CD4-positive, alpha-beta memory T cell (primary cell): ENCODE data around the gene CRIP2. TPM values are rescaled to one million over a fixed set of nuclear protein-coding genes. Genes with fewer than 3 reads are reported as not detected.

Experiments used
- CTCF ChIA-PET: fragments of 350-600 bp; sonication (Branson Sonifier 250); formaldehyde crosslinking; loops from one replicate; lab custom pipeline; 2021; ENCODE audit warnings: inconsistent platforms; ENCODE audit not compliant: partially characterized antibody; lab: Charles Lee
- POLR2A ChIA-PET: fragments of 350-600 bp; sonication (Branson Sonifier 250); formaldehyde crosslinking; loops from one replicate; lab custom pipeline; 2021; ENCODE audit not compliant: partially characterized antibody; lab: Charles Lee
- DNase-seq, 5 donors: peaks; one replicate each; pipeline versions ENCODE4 v3.0.0 to v3.0.0-alpha.2; 2020 to 2022; ENCODE audit warnings: mixed read lengths in 1 of 5
- H3K27ac ChIP-seq: one replicate; pipeline ENCODE4 v1.7.0; 2013; ENCODE audit warnings: low read depth, low read length
- H3K27me3 ChIP-seq: 2 replicates; pipeline ENCODE4 v1.7.0; 2013; ENCODE audit warnings: mild to moderate bottlenecking, low read length, moderate library complexity; ENCODE audit not compliant: insufficient read depth
- H3K36me3 ChIP-seq: 2 replicates; pipeline ENCODE4 v1.7.0; 2013; ENCODE audit warnings: mild to moderate bottlenecking, low read length, moderate library complexity; ENCODE audit not compliant: insufficient read depth
- H3K4me1 ChIP-seq: 2 replicates; pipeline ENCODE4 v1.7.0; 2013; ENCODE audit warnings: mild to moderate bottlenecking, low read length, moderate library complexity; ENCODE audit not compliant: insufficient read depth
- H3K4me3 ChIP-seq, 2 donors: one replicate each; pipeline ENCODE4 v1.7.0; 2013; ENCODE audit warnings: low read length in 2 of 2, mild to moderate bottlenecking in 1 of 2
- H3K9me3 ChIP-seq, 2 donors: one replicate each; pipeline ENCODE4 v1.7.0; 2013; ENCODE audit warnings: low read length in 2 of 2, control low read depth in 1 of 2; ENCODE audit not compliant: control insufficient read depth in 1 of 2
- H3K27ac Mint-ChIP-seq, 7 donors: one replicate each; pipeline ENCODE4 v1.8.0; 2020 to 2021; ENCODE audit warnings: mixed read lengths in 7 of 7, mild to moderate bottlenecking in 6 of 7, inconsistent platforms in 3 of 7, moderate library complexity in 3 of 7
- H3K27me3 Mint-ChIP-seq, 2 donors: one replicate each; pipeline ENCODE4 v1.8.0; 2020 to 2021; ENCODE audit warnings: mixed read lengths in 2 of 2
- H3K36me3 Mint-ChIP-seq, 2 donors: one replicate each; pipeline ENCODE4 v1.8.0; 2020 to 2021; ENCODE audit warnings: mixed read lengths in 2 of 2, inconsistent platforms in 1 of 2, mild to moderate bottlenecking in 1 of 2
- H3K4me1 Mint-ChIP-seq, 4 donors: one replicate each; pipeline ENCODE4 v1.8.0; 2020 to 2021; ENCODE audit warnings: mixed read lengths in 4 of 4, mild to moderate bottlenecking in 1 of 4
- H3K4me3 Mint-ChIP-seq, 8 donors: one replicate each; pipeline ENCODE4 v1.8.0; 2020 to 2021; ENCODE audit warnings: mixed read lengths in 8 of 8, mild to moderate bottlenecking in 7 of 8, moderate library complexity in 6 of 8, inconsistent platforms in 3 of 8
- H3K9me3 Mint-ChIP-seq, 8 donors: one replicate each; pipeline ENCODE4 v1.8.0; 2020 to 2021; ENCODE audit warnings: mixed read lengths in 8 of 8, mild to moderate bottlenecking in 5 of 8, inconsistent platforms in 3 of 8, moderate library complexity in 1 of 8
- intact Hi-C: fragments of 100-400 bp; cut with micrococcal nuclease; formaldehyde crosslinking; loops from one replicate; pipeline ENCODE4 v1.15.1; 2023
- polyA plus RNA-seq, 2 donors: library from polyadenylated mRNA; unstranded; fragments of 300-500 nt; fragmentation: Illumina TruSeq; gene quantifications; one replicate each; pipeline ENCODE4 v1.2.3, GENCODE V29; 2021
- total RNA-seq, 2 experiments: library from RNA; stranded (reverse); gene quantifications; one replicate each; pipeline ENCODE4 v1.2.3, GENCODE V29; 2021

Gene CRIP2
- total and polyA plus RNA-seq, 4 experiments from 2014 or later = 12.1 to 256 (median 48.8) TPM

GRCh38 chr14:105495101-105495989 is 20.7 kb downstream of the CRIP2 start:
- Mint-ChIP-seq H3K36me3 (peaks cover 0 to 8% of the 10 kb centered on the region in 2 donors), H3K27me3 (no peaks in the 10 kb centered on the region), H3K27ac (peak overlapping the region in 1 of 7 donors; percentile 40), H3K4me3 (no peak overlapping the region), H3K4me1 (peaks cover 2 to 14% (median 5%) of the 10 kb centered on the region in 4 donors), H3K9me3 (peaks cover 0 to 5% (median 0%) of the 10 kb centered on the region in 8 donors)
- Histone ChIP-seq H3K4me3 (no peak overlapping the region), H3K27ac (no peak overlapping the region), H3K4me1 (peaks cover 9% of the 10 kb centered on the region), H3K9me3 (no peaks in the 10 kb centered on the region), H3K36me3 (no peaks in the 10 kb centered on the region), H3K27me3 (no peaks in the 10 kb centered on the region)
- CTCF ChIA-PET = no interaction called here
- POLR2A ChIA-PET = no interaction called here
- intact Hi-C loops = no loop called here
- no peak for DNase-seq

- Mint-ChIP-seq H3K27me3 (no peaks in the 10 kb centered on the region), H3K27ac (no peak overlapping the region), H3K36me3 (peaks cover 0 to 4% of the 10 kb centered on the region in 2 donors), H3K4me1 (peaks cover 2 to 7% (median 5%) of the 10 kb centered on the region in 4 donors), H3K9me3 (peaks cover 0 to 5% (median 0%) of the 10 kb centered on the region in 8 donors), H3K4me3 (no peak overlapping the region)
- DNase-seq = no peak
- Histone ChIP-seq H3K36me3 (no peaks in the 10 kb centered on the region), H3K27me3 (no peaks in the 10 kb centered on the region), H3K9me3 (no peaks in the 10 kb centered on the region), H3K4me3 (no peak overlapping the region), H3K4me1 (peaks cover 9% of the 10 kb centered on the region), H3K27ac (no peak overlapping the region)
- ChIA-PET POLR2A (no interaction called here), CTCF (no interaction called here)
- intact Hi-C loops = no loop called here
Measured at GRCh38 chr14:105495990-105496830, 21.6 kb downstream of the CRIP2 start.

DNA sequence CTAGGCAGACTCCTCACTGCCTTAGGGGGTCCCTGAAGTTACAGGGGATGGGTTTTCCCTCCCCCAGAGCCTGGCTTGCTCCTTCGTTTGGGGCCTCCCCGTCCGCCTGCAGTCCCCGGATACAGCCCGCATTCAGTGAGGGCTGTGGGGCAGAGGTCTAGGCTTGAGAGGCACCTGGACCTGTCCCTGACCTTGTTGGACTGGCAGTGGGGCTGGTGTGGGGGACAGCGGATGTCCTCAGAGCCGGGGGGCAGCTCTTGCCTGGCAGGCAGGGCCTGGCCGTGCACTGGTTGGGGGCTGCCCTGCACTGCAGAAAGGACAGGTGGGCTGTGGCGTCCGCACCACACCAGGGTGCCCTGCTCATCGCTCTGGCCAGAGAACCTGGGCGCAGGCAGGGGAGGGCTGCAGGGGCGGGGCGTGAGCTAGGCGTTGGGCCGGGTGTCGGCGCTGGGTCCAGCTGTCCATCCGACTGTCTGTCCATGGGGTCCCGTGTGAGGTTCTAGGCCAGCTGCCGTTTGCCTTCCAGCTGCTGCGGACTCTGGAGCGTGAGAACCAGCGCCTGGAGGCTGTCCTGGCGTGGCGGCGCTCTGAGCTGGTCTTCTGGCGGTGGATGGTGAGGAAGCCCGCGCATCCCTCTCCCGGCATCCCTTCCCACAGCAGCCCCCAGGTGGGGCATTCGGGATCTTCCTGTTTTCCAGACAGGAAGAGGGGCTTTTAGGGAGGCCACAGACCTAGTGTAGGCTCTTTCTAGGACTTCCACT is 22.4 kb downstream of the CRIP2 start:
- intact Hi-C loops = no loop called here
- peaks cover 4% of the 10 kb centered on the region for H3K4me1 ChIP-seq
- CTCF ChIA-PET = no interaction called here
- Mint-ChIP-seq H3K27me3 (no peaks in the 10 kb centered on the region), H3K4me1 (peaks cover 0 to 2% (median under 1%) of the 10 kb centered on the region in 4 donors), H3K36me3 (peaks cover 0 to 4% of the 10 kb centered on the region in 2 donors), H3K9me3 (peaks cover 0 to 5% (median 0%) of the 10 kb centered on the region in 8 donors), H3K27ac (no peak overlapping the region), H3K4me3 (no peak overlapping the region)
- no peak overlapping the region for H3K4me3 ChIP-seq
- POLR2A ChIA-PET = no interaction called here
- no peak overlapping the region for H3K27ac ChIP-seq
- no peak for DNase-seq
- H3K9me3 ChIP-seq = no peaks in the 10 kb centered on the region
- H3K27me3 ChIP-seq = no peaks in the 10 kb centered on the region
- H3K36me3 ChIP-seq = no peaks in the 10 kb centered on the region

- peaks cover 0 to 4% of the 10 kb centered on the region in 2 donors for H3K36me3 Mint-ChIP-seq
- no peak overlapping the region for H3K4me3 Mint-ChIP-seq
- Histone ChIP-seq H3K27me3 (no peaks in the 10 kb centered on the region), H3K36me3 (no peaks in the 10 kb centered on the region), H3K4me3 (no peak overlapping the region), H3K27ac (no peak overlapping the region), H3K4me1 (no peaks in the 10 kb centered on the region), H3K9me3 (no peaks in the 10 kb centered on the region)
- peaks cover 0 to 5% (median 0%) of the 10 kb centered on the region in 8 donors for H3K9me3 Mint-ChIP-seq
- ChIA-PET POLR2A (no interaction called here), CTCF (no interaction called here)
- peak overlapping the region in 1 of 7 donors; percentile 12 for H3K27ac Mint-ChIP-seq
- H3K4me1 Mint-ChIP-seq = no peaks in the 10 kb centered on the region
- H3K27me3 Mint-ChIP-seq = no peaks in the 10 kb centered on the region
- intact Hi-C loops = no loop called here
- DNase-seq = no peak
Measured at GRCh38 chr14:105497671-105498429, 23.2 kb downstream of the CRIP2 start.

DNA sequence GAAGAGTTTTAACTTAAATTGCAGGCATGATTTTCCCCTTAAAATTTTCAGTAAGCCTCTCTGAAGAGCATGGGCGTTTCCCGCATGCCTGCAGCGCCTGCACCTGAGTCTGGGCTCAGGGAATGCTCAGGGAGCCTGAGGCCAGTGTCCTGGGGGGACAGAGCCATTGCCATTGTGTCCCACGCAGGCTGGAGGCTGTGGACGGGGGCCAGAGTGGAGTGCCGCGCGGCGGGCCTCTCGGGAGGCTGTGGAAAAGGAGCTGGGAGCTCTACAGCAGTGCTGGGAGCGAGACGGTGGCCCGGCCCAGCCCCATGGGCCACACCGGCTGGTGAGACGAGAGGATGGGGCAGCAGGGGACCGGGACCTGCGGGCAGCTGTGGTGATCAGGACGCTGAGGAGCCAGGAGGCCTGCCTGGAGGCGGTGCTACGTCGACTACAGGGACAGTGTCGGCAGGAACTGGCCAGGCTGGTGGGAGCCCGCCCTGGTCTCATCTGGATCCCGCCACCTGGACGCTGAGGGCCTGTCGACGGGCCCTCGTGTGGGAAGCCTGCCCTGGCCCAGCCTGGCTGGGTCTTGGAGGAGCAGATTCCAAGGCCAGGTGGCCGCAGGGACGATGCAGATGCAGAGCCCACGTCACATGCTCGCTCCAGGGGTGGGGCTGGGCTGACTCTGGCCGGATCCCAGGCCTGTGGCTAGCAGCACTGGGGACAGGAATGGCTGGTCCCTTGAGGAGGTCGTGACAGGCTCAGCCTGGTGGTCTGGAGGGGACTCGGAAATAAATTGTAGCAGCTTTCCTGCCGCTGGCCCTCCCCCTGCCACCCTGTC is 24.0 kb downstream of the CRIP2 start:
- Mint-ChIP-seq H3K9me3 (peaks cover 0 to 5% (median 0%) of the 10 kb centered on the region in 8 donors), H3K36me3 (no peaks in the 10 kb centered on the region), H3K27me3 (no peaks in the 10 kb centered on the region), H3K4me1 (no peaks in the 10 kb centered on the region), H3K4me3 (peak overlapping the region in 1 of 8 donors; percentile 57), H3K27ac (no peak overlapping the region)
- no peaks in the 10 kb centered on the region for H3K27me3 ChIP-seq
- ChIA-PET CTCF (no interaction called here), POLR2A (no interaction called here)
- DNase-seq = no peak
- H3K27ac ChIP-seq = no peak overlapping the region
- no peaks in the 10 kb centered on the region for H3K4me1 ChIP-seq
- intact Hi-C loops = no loop called here
- H3K4me3 ChIP-seq = no peak overlapping the region
- H3K36me3 ChIP-seq = no peaks in the 10 kb centered on the region
- no peaks in the 10 kb centered on the region for H3K9me3 ChIP-seq
